WTC11 (cell line): Measurements from ENCODE around the gene RIN1. TPM values are rescaled to one million over a fixed set of nuclear protein-coding genes. Genes with fewer than 3 reads are reported as not detected.

ENCODE experiments used
- ATF1 ChIP-seq: sonication (generic); formaldehyde crosslinking; IDR thresholded peaks from 2 replicates; pipeline ENCODE4 v1.8.1; 2023; ENCODE audit warnings: mild to moderate bottlenecking, moderate library complexity, missing genetic modification reagents
- ATF3 ChIP-seq: sonication (generic); formaldehyde crosslinking; conservative IDR thresholded peaks from 2 replicates; pipeline ENCODE4 v1.8.1; 2022; ENCODE audit warnings: mild to moderate bottlenecking, missing genetic modification reagents
- CDX4 ChIP-seq: fragments of 250-450 bp; sonication (Bioruptor Pico); IDR thresholded peaks from 2 replicates; pipeline ENCODE4 v1.9.0; 2021; ENCODE audit warnings: moderate library complexity, mild to moderate bottlenecking, inconsistent platforms, borderline replicate concordance
- CREM ChIP-seq: sonication (generic); formaldehyde crosslinking; IDR thresholded peaks from 2 replicates; pipeline ENCODE4 v1.8.1; 2022; ENCODE audit warnings: mild to moderate bottlenecking, missing genetic modification reagents, moderate library complexity
- E2F5 ChIP-seq: sonication (generic); formaldehyde crosslinking; IDR thresholded peaks from 2 replicates; pipeline ENCODE4 v1.8.1; 2022; ENCODE audit warnings: mild to moderate bottlenecking, moderate library complexity, missing genetic modification reagents
- ESRRA ChIP-seq: sonication (generic); formaldehyde crosslinking; IDR thresholded peaks from 2 replicates; pipeline ENCODE4 v1.8.1; 2022; ENCODE audit warnings: mild to moderate bottlenecking, missing genetic modification reagents, borderline replicate concordance
- ETV6 ChIP-seq: sonication (generic); formaldehyde crosslinking; IDR thresholded peaks from 2 replicates; pipeline ENCODE4 v1.8.1; 2022; ENCODE audit warnings: mild to moderate bottlenecking, missing genetic modification reagents
- FOXJ3 ChIP-seq: sonication (generic); formaldehyde crosslinking; IDR thresholded peaks from 2 replicates; pipeline ENCODE4 v1.9.0; 2021; ENCODE audit warnings: missing genetic modification reagents, mild to moderate bottlenecking, borderline replicate concordance
- FOXK1 ChIP-seq: sonication (generic); formaldehyde crosslinking; IDR thresholded peaks from 2 replicates; pipeline ENCODE4 v1.8.0; 2022; ENCODE audit warnings: mild to moderate bottlenecking, moderate library complexity, missing genetic modification reagents
- FOXP1 ChIP-seq: sonication (generic); formaldehyde crosslinking; IDR thresholded peaks from 2 replicates; pipeline ENCODE4 v1.8.0; 2022; ENCODE audit warnings: missing genetic modification reagents, mild to moderate bottlenecking, moderate library complexity, borderline replicate concordance
- HMGA2 ChIP-seq: fragments of 250-450 bp; sonication (Bioruptor Pico); IDR thresholded peaks from 2 replicates; pipeline ENCODE4 v1.4.0; 2021; ENCODE audit warnings: mild to moderate bottlenecking, moderate library complexity
- IRF1 ChIP-seq: sonication (generic); formaldehyde crosslinking; IDR thresholded peaks from 2 replicates; pipeline ENCODE4 v1.8.0; 2023; ENCODE audit warnings: missing genetic modification reagents
- IRF2 ChIP-seq: sonication (generic); formaldehyde crosslinking; IDR thresholded peaks from 2 replicates; pipeline ENCODE4 v1.8.0; 2022; ENCODE audit warnings: low read depth, missing genetic modification reagents, borderline replicate concordance
- MXD4 ChIP-seq: fragments of 250-450 bp; sonication (Bioruptor Pico); IDR thresholded peaks from 2 replicates; pipeline ENCODE4 v1.8.0; 2021; ENCODE audit warnings: mild to moderate bottlenecking, moderate library complexity, borderline replicate concordance
- MYBL2 ChIP-seq: sonication (generic); formaldehyde crosslinking; IDR thresholded peaks from 2 replicates; pipeline ENCODE4 v1.8.1; 2023; ENCODE audit warnings: mild to moderate bottlenecking, moderate library complexity, missing genetic modification reagents
- NFE2L1 ChIP-seq: sonication (generic); formaldehyde crosslinking; IDR thresholded peaks from 2 replicates; pipeline ENCODE4 v1.8.1; 2023; ENCODE audit warnings: missing genetic modification reagents
- NFYB ChIP-seq: sonication (generic); formaldehyde crosslinking; conservative IDR thresholded peaks from 2 replicates; pipeline ENCODE4 v1.8.0; 2022; ENCODE audit warnings: low read depth, missing genetic modification reagents
- NR1H2 ChIP-seq: sonication (generic); formaldehyde crosslinking; IDR thresholded peaks from 2 replicates; pipeline ENCODE4 v1.9.0; 2021; ENCODE audit warnings: mild to moderate bottlenecking, moderate library complexity, missing genetic modification reagents
- NR3C1 ChIP-seq: sonication (generic); formaldehyde crosslinking; conservative IDR thresholded peaks from 2 replicates; pipeline ENCODE4 v1.8.1; 2023; ENCODE audit warnings: low read depth, mild to moderate bottlenecking, missing genetic modification reagents
- RELA ChIP-seq: sonication (generic); formaldehyde crosslinking; IDR thresholded peaks from 2 replicates; pipeline ENCODE4 v1.8.1; 2022; ENCODE audit warnings: missing genetic modification reagents, mild to moderate bottlenecking, borderline replicate concordance
- SOX15 ChIP-seq: fragments of 250-450 bp; sonication (Bioruptor Pico); IDR thresholded peaks from 2 replicates; pipeline ENCODE4 v1.9.0; 2021; ENCODE audit warnings: mild to moderate bottlenecking
- TCF7 ChIP-seq: sonication (generic); formaldehyde crosslinking; IDR thresholded peaks from 2 replicates; pipeline ENCODE4 v1.8.0; 2022; ENCODE audit warnings: mild to moderate bottlenecking, low read depth, missing genetic modification reagents, moderate library complexity
- TP53 ChIP-seq: sonication (generic); formaldehyde crosslinking; IDR thresholded peaks from 2 replicates; pipeline ENCODE4 v1.8.1; 2023; ENCODE audit warnings: mild to moderate bottlenecking, missing genetic modification reagents
- ZNF263 ChIP-seq: sonication (generic); formaldehyde crosslinking; IDR thresholded peaks from 2 replicates; pipeline ENCODE4 v1.8.1; 2022; ENCODE audit warnings: low read depth, mild to moderate bottlenecking, moderate library complexity, missing genetic modification reagents
- ZNF317 ChIP-seq: sonication (generic); formaldehyde crosslinking; IDR thresholded peaks from 2 replicates; pipeline ENCODE4 v1.8.1; 2023; ENCODE audit warnings: low read depth, mild to moderate bottlenecking, moderate library complexity, missing genetic modification reagents, borderline replicate concordance
- ZNF423 ChIP-seq: fragments of 250-450 bp; sonication (Bioruptor Pico); IDR thresholded peaks from 2 replicates; pipeline ENCODE4 v2.1.2; 2022; ENCODE audit warnings: mild to moderate bottlenecking, moderate library complexity
- total RNA-seq: library from RNA; stranded (reverse); gene quantifications from 3 replicates; pipeline ENCODE4 v1.2.3, GENCODE V29; 2021
- TF ChIP-seq, protein P1 (sequence below): sonication (generic); formaldehyde crosslinking; conservative IDR thresholded peaks from 2 replicates; pipeline ENCODE4 v1.8.1; 2023; ENCODE audit warnings: mild to moderate bottlenecking, low read depth, missing genetic modification reagents, moderate library complexity
- TF ChIP-seq, protein P2 (sequence below): sonication (generic); formaldehyde crosslinking; IDR thresholded peaks from 2 replicates; pipeline ENCODE4 v1.8.0; 2022; ENCODE audit warnings: mild to moderate bottlenecking, missing genetic modification reagents
- TF ChIP-seq, protein P3 (sequence below): sonication (generic); formaldehyde crosslinking; IDR thresholded peaks from 2 replicates; pipeline ENCODE4 v1.8.1; 2022; ENCODE audit warnings: missing genetic modification reagents, borderline replicate concordance
- TF ChIP-seq, protein P4 (sequence below): sonication (generic); formaldehyde crosslinking; IDR thresholded peaks from 2 replicates; pipeline ENCODE4 v1.8.0; 2022; ENCODE audit warnings: mild to moderate bottlenecking, missing genetic modification reagents

Gene RIN1
- total RNA-seq, 1 experiment from 2014 or later = 5.0 TPM

GRCh38 chr11:66328302-66329144, 7.7 kb downstream of the RIN1 start (continued):
- TF ChIP-seq FOXP1 (CRISPR knock-in tag) (no peak), ESRRA (CRISPR knock-in tag) (no peak), HMGA2 (CRISPR knock-in tag) (no peak), SOX15 (CRISPR knock-in tag) (no peak), NFE2L1 (CRISPR knock-in tag) (peak; percentile 8; the same call in 1 of the 2 replicates), ZNF423 (peak; percentile 46; the same call in 1 of the 2 replicates), RELA (no peak), TCF7 (CRISPR knock-in tag) (no peak), IRF2 (no peak), ZNF317 (no peak), ZNF263 (CRISPR knock-in tag) (no peak), IRF1 (CRISPR knock-in tag) (no peak), MXD4 (no peak), CDX4 (CRISPR knock-in tag) (no peak), FOXJ3 (no peak), ATF1 (CRISPR knock-in tag) (no peak), FOXK1 (no peak), NR1H2 (no peak), MYBL2 (CRISPR knock-in tag) (no peak), ETV6 (CRISPR knock-in tag) (peak; percentile 75), TP53 (CRISPR knock-in tag) (no peak), E2F5 (no peak), CREM (CRISPR knock-in tag) (no peak), NR3C1 (CRISPR knock-in tag) (no peak), ATF3 (CRISPR knock-in tag) (no peak), NFYB (CRISPR knock-in tag) (no peak)
- TF ChIP-seq, protein P1, sequence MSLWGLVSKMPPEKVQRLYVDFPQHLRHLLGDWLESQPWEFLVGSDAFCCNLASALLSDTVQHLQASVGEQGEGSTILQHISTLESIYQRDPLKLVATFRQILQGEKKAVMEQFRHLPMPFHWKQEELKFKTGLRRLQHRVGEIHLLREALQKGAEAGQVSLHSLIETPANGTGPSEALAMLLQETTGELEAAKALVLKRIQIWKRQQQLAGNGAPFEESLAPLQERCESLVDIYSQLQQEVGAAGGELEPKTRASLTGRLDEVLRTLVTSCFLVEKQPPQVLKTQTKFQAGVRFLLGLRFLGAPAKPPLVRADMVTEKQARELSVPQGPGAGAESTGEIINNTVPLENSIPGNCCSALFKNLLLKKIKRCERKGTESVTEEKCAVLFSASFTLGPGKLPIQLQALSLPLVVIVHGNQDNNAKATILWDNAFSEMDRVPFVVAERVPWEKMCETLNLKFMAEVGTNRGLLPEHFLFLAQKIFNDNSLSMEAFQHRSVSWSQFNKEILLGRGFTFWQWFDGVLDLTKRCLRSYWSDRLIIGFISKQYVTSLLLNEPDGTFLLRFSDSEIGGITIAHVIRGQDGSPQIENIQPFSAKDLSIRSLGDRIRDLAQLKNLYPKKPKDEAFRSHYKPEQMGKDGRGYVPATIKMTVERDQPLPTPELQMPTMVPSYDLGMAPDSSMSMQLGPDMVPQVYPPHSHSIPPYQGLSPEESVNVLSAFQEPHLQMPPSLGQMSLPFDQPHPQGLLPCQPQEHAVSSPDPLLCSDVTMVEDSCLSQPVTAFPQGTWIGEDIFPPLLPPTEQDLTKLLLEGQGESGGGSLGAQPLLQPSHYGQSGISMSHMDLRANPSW (CRISPR knock-in tag) = no peak
- TF ChIP-seq, protein P2, sequence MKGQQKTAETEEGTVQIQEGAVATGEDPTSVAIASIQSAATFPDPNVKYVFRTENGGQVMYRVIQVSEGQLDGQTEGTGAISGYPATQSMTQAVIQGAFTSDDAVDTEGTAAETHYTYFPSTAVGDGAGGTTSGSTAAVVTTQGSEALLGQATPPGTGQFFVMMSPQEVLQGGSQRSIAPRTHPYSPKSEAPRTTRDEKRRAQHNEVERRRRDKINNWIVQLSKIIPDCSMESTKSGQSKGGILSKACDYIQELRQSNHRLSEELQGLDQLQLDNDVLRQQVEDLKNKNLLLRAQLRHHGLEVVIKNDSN (CRISPR knock-in tag) = peak; percentile 88
- TF ChIP-seq, protein P3, sequence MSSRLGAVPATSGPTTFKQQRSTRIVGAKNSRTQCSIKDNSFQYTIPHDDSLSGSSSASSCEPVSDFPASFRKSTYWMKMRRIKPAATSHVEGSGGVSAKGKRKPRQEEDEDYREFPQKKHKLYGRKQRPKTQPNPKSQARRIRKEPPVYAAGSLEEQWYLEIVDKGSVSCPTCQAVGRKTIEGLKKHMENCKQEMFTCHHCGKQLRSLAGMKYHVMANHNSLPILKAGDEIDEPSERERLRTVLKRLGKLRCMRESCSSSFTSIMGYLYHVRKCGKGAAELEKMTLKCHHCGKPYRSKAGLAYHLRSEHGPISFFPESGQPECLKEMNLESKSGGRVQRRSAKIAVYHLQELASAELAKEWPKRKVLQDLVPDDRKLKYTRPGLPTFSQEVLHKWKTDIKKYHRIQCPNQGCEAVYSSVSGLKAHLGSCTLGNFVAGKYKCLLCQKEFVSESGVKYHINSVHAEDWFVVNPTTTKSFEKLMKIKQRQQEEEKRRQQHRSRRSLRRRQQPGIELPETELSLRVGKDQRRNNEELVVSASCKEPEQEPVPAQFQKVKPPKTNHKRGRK = no peak
- TF ChIP-seq, protein P4, sequence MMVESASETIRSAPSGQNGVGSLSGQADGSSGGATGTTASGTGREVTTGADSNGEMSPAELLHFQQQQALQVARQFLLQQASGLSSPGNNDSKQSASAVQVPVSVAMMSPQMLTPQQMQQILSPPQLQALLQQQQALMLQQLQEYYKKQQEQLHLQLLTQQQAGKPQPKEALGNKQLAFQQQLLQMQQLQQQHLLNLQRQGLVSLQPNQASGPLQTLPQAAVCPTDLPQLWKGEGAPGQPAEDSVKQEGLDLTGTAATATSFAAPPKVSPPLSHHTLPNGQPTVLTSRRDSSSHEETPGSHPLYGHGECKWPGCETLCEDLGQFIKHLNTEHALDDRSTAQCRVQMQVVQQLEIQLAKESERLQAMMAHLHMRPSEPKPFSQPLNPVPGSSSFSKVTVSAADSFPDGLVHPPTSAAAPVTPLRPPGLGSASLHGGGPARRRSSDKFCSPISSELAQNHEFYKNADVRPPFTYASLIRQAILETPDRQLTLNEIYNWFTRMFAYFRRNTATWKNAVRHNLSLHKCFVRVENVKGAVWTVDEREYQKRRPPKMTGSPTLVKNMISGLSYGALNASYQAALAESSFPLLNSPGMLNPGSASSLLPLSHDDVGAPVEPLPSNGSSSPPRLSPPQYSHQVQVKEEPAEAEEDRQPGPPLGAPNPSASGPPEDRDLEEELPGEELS (CRISPR knock-in tag) = no peak
